Neural progenitor cell (in vitro differentiated cells): ENCODE data around the gene KCNT1. TPM values are rescaled to one million over a fixed set of nuclear protein-coding genes. Genes with fewer than 3 reads are reported as not detected.

Source experiments
- DNase-seq: peaks from one replicate; pipeline ENCODE4 v3.0.0-alpha.2; 2016; ENCODE audit warnings: low spot score
- H2AFZ ChIP-seq: fragments of 200-600 bp; sonication (generic); replicated peaks from 2 replicates; pipeline ENCODE4 v1.6.1; 2016; ENCODE audit warnings: antibody characterized with exemption
- H3F3A ChIP-seq: fragments of 200-600 bp; sonication (generic); 2 replicates; pipeline ENCODE4 v1.6.1; 2016; ENCODE audit warnings: antibody characterized with exemption, low read depth
- H3K27ac ChIP-seq: fragments of 200-600 bp; sonication (generic); 2 replicates; pipeline ENCODE4 v1.5.1; 2016; ENCODE audit warnings: mild to moderate bottlenecking
- H3K27me3 ChIP-seq: fragments of 200-600 bp; sonication (generic); 2 replicates; pipeline ENCODE4 v1.6.1; 2016; ENCODE audit warnings: mild to moderate bottlenecking, moderate library complexity
- H3K36me3 ChIP-seq: fragments of 200-600 bp; sonication (generic); 2 replicates; pipeline ENCODE4 v1.5.1; 2016
- H3K4me1 ChIP-seq: fragments of 200-600 bp; sonication (generic); 2 replicates; pipeline ENCODE4 v1.6.1; 2016; ENCODE audit warnings: mixed run types
- H3K4me2 ChIP-seq: fragments of 200-600 bp; sonication (generic); 2 replicates; pipeline ENCODE4 v1.6.1; 2016
- H3K4me3 ChIP-seq: fragments of 200-600 bp; sonication (generic); 2 replicates; pipeline ENCODE4 v1.5.1; 2016
- H3K79me2 ChIP-seq: fragments of 200-600 bp; sonication (generic); 2 replicates; pipeline ENCODE4 v1.6.1; 2016; ENCODE audit warnings: low read depth
- H3K9ac ChIP-seq: fragments of 200-600 bp; sonication (generic); 2 replicates; pipeline ENCODE4 v1.6.1; 2016
- H3K9me3 ChIP-seq: fragments of 200-600 bp; sonication (generic); 2 replicates; pipeline ENCODE4 v1.5.1; 2016; ENCODE audit warnings: low read depth
- H4K20me1 ChIP-seq: fragments of 200-600 bp; sonication (generic); 2 replicates; pipeline ENCODE4 v1.6.1; 2016; ENCODE audit warnings: low read depth
- H3K27ac Mint-ChIP-seq: 3 replicates; pipeline ENCODE4 v1.8.0; 2021; ENCODE audit warnings: mixed read lengths
- H3K27me3 Mint-ChIP-seq: 2 replicates; pipeline ENCODE4 v1.8.0; 2022; ENCODE audit warnings: low read depth, mild to moderate bottlenecking, inconsistent platforms, moderate library complexity, mixed read lengths; ENCODE audit not compliant: insufficient read depth
- H3K36me3 Mint-ChIP-seq: 3 replicates; pipeline ENCODE4 v1.8.0; 2021; ENCODE audit warnings: mixed read lengths
- H3K4me1 Mint-ChIP-seq: 3 replicates; pipeline ENCODE4 v1.8.0; 2021; ENCODE audit warnings: mixed read lengths
- H3K4me3 Mint-ChIP-seq: 3 replicates; pipeline ENCODE4 v1.8.0; 2021; ENCODE audit warnings: mild to moderate bottlenecking, moderate library complexity, mixed read lengths
- H3K9me3 Mint-ChIP-seq: 3 replicates; pipeline ENCODE4 v1.8.0; 2020; ENCODE audit warnings: mixed read lengths
- EZH2 ChIP-seq: fragments of 200-600 bp; sonication (generic); IDR thresholded peaks from 2 replicates; pipeline ENCODE4 v1.6.1; 2017; ENCODE audit warnings: antibody characterized with exemption, mild to moderate bottlenecking, moderate library complexity
- EZH2phosphoT487 ChIP-seq: fragments of 200-600 bp; sonication (generic); IDR thresholded peaks from 2 replicates; pipeline ENCODE4 v1.6.1; 2017; ENCODE audit warnings: antibody characterized with exemption
- total RNA-seq: library from RNA; depleted of rRNA; stranded (reverse); fragments of >200 nt; gene quantifications from 2 replicates; pipeline ENCODE4 v1.2.3, GENCODE V29; 2015; ENCODE audit warnings: low replicate concordance
- TF ChIP-seq, protein P1 (sequence below): fragments of 200-600 bp; sonication (generic); IDR thresholded peaks from 2 replicates; pipeline ENCODE4 v1.5.1; 2017; ENCODE audit warnings: antibody characterized with exemption, mild to moderate bottlenecking

KCNT1 gene
- total RNA-seq, 1 donor from 2014 or later: not detected

DNA sequence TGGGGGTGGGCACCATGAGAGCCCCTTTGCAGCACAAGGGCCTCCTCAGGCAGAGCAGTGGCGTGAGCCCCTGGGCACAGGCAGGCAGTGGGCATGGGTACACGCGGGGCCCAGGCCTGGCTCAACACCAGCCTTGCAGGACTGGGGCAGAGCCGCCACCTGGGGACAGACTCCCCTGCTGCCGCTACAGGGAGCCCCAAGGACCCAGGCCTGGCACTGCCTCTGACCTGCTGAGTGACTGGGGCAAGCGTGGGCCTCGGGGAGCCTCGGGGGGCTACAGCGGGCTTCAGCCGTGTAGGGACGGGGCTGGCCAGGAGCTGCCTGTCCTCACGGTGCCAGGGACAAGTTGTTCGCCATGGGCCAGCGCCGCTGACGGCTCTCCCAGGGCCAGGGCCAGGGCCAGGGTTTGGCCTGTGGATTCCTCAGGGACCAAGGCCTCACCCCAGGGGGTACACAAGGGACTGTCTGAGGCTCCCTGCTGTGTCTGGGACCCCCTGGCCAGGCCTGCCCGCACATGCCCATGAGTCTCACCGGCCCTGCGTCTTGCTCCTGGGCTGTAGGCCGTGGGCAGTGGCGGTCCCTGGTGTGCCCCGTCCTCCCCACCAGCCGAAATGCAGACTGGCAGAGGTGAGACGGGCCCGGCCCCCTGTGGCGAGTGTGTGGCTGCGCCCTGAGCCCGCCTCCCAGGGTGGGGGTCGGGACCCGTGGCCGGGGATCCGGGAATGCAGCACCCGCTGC lies 42.5 kb downstream of the KCNT1 start:
- Histone ChIP-seq H4K20me1 (no peaks in the 10 kb centered on the region), H3K27me3 (no peaks in the 10 kb centered on the region), H3K36me3 (no peaks in the 10 kb centered on the region), H3K4me1 (no peaks in the 10 kb centered on the region), H3K4me3 (no peak overlapping the region), H3K79me2 (no peaks in the 10 kb centered on the region), H3K4me2 (no peak overlapping the region), H3F3A (no peaks in the 10 kb centered on the region), H3K9ac (no peak overlapping the region), H3K27ac (no peak overlapping the region), H3K9me3 (no peaks in the 10 kb centered on the region), H2AFZ (no peak overlapping the region)
- H3K9me3 Mint-ChIP-seq: no peaks in the 10 kb centered on the region
- H3K36me3 Mint-ChIP-seq: no peaks in the 10 kb centered on the region
- H3K27me3 Mint-ChIP-seq: peaks cover 3% of the 10 kb centered on the region
- H3K4me3 Mint-ChIP-seq: no peak overlapping the region
- no peak overlapping the region for H3K27ac Mint-ChIP-seq
- H3K4me1 Mint-ChIP-seq: no peaks in the 10 kb centered on the region
- no peak for TF ChIP-seq EZH2
- TF ChIP-seq, protein P1, sequence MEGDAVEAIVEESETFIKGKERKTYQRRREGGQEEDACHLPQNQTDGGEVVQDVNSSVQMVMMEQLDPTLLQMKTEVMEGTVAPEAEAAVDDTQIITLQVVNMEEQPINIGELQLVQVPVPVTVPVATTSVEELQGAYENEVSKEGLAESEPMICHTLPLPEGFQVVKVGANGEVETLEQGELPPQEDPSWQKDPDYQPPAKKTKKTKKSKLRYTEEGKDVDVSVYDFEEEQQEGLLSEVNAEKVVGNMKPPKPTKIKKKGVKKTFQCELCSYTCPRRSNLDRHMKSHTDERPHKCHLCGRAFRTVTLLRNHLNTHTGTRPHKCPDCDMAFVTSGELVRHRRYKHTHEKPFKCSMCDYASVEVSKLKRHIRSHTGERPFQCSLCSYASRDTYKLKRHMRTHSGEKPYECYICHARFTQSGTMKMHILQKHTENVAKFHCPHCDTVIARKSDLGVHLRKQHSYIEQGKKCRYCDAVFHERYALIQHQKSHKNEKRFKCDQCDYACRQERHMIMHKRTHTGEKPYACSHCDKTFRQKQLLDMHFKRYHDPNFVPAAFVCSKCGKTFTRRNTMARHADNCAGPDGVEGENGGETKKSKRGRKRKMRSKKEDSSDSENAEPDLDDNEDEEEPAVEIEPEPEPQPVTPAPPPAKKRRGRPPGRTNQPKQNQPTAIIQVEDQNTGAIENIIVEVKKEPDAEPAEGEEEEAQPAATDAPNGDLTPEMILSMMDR: no peak
- no peak for TF ChIP-seq EZH2phosphoT487
- no peak for DNase-seq

DNA sequence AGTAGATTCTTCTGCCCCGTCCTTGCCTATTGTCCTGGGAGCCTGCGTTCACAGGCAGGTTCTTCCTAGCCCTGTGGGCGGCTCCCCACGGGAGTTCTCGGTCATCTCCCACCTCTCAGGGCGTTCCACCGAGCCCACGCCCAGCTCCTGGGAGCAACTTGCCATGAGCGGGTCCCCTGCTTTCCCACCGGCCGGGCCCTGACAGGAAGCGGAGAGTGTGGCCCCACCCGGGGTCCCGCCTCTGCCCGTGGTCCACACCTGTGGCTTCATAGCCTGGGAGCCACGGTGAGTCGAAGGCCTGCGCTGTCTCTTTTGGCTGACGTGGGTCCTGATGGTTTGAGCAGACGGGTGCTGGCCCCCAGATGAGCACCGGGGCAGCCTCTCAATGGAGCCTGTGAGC lies 43.2 kb downstream of the KCNT1 start:
- Mint-ChIP-seq H3K4me3 (no peak overlapping the region), H3K27ac (no peak overlapping the region), H3K4me1 (no peaks in the 10 kb centered on the region), H3K27me3 (peaks cover 3% of the 10 kb centered on the region), H3K36me3 (no peaks in the 10 kb centered on the region), H3K9me3 (no peaks in the 10 kb centered on the region)
- H3K27ac ChIP-seq: no peak overlapping the region
- H4K20me1 ChIP-seq: no peaks in the 10 kb centered on the region
- no peaks in the 10 kb centered on the region for H3F3A ChIP-seq
- no peak overlapping the region for H3K9ac ChIP-seq
- DNase-seq: no peak
- no peak overlapping the region for H3K4me3 ChIP-seq
- H3K9me3 ChIP-seq: no peaks in the 10 kb centered on the region
- no peaks in the 10 kb centered on the region for H3K36me3 ChIP-seq
- TF ChIP-seq EZH2phosphoT487 (no peak), EZH2 (no peak)
- TF ChIP-seq, protein P1: no peak
- no peaks in the 10 kb centered on the region for H3K79me2 ChIP-seq
- H3K4me1 ChIP-seq: no peaks in the 10 kb centered on the region
- H3K27me3 ChIP-seq: no peaks in the 10 kb centered on the region
- no peak overlapping the region for H2AFZ ChIP-seq
- no peak overlapping the region for H3K4me2 ChIP-seq

DNA sequence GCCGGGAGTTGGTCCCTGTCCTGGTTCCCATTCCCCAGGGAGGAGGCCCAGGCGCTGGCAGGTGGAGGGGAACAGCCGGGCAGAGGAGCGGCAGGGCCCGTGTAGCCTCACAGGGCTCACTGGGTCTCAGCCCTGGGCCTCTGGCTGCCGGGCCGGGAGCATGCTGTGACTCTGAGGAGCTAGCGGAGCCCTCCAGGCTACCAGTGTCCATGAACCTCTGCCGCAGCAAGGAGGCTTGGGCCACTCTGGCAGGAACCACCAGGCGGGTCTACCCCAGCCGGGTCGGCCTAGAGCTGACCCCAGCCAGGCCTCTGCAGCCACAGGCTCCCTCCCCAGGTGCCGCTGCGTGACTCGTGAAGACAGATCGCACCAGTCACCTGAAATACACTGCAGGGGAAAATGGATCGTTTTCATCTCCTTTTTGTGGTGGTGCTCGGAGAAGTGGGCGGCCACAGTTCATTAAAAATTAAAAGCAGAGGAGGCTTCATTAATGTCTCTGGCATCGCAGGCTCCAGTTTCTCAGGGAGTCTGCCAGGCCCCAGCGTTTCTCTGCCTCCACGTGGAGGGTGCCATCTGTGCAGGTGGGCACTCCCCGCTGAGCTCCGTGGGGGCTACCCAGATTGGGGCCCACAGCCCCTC lies 43.8 kb downstream of the KCNT1 start:
- no peaks in the 10 kb centered on the region for H4K20me1 ChIP-seq
- no peak overlapping the region for H3K4me3 ChIP-seq
- no peaks in the 10 kb centered on the region for H3K36me3 ChIP-seq
- H3K79me2 ChIP-seq: no peaks in the 10 kb centered on the region
- H3K27me3 Mint-ChIP-seq: peaks cover 3% of the 10 kb centered on the region
- no peak overlapping the region for H3K27ac ChIP-seq
- no peaks in the 10 kb centered on the region for H3K27me3 ChIP-seq
- no peak for TF ChIP-seq EZH2phosphoT487
- H2AFZ ChIP-seq: no peak overlapping the region
- H3K4me1 ChIP-seq: no peaks in the 10 kb centered on the region
- DNase-seq: no peak
- no peaks in the 10 kb centered on the region for H3K9me3 ChIP-seq
- no peak overlapping the region for H3K4me2 ChIP-seq
- H3K4me3 Mint-ChIP-seq: no peak overlapping the region
- H3K27ac Mint-ChIP-seq: no peak overlapping the region
- no peaks in the 10 kb centered on the region for H3K9me3 Mint-ChIP-seq
- no peak overlapping the region for H3K9ac ChIP-seq
- H3F3A ChIP-seq: no peaks in the 10 kb centered on the region
- no peaks in the 10 kb centered on the region for H3K36me3 Mint-ChIP-seq
- no peaks in the 10 kb centered on the region for H3K4me1 Mint-ChIP-seq

DNA sequence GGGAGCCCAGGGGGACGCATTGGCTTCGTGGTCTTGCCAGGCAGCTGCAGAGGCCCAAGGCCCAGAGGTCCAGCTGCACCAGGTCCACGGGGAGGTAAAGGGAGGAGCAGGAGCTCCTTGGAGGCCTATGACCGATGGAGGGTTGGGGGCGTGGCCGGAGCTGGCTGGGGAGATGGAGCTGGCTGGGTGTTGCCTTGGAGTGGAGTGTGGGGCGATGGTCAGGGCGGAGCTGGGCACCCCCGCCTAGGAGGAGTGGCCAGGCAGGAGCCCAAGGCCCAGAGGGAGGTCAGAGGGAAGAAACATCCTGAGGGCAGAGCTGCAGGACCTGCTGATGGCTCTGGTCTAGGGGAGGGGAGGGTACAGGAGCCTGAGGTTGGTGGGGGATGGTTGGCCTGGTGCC lies 44.6 kb downstream of the KCNT1 start:
- TF ChIP-seq EZH2 (no peak), EZH2phosphoT487 (no peak)
- TF ChIP-seq, protein P1: no peak
- H3K27me3 ChIP-seq: no peaks in the 10 kb centered on the region
- Mint-ChIP-seq H3K27ac (no peak overlapping the region), H3K9me3 (no peaks in the 10 kb centered on the region), H3K36me3 (no peaks in the 10 kb centered on the region), H3K4me3 (no peak overlapping the region), H3K4me1 (no peaks in the 10 kb centered on the region), H3K27me3 (peaks cover 3% of the 10 kb centered on the region)
- no peaks in the 10 kb centered on the region for H3F3A ChIP-seq
- H3K36me3 ChIP-seq: no peaks in the 10 kb centered on the region
- H3K4me1 ChIP-seq: no peaks in the 10 kb centered on the region
- no peaks in the 10 kb centered on the region for H3K79me2 ChIP-seq
- no peaks in the 10 kb centered on the region for H4K20me1 ChIP-seq
- H3K4me2 ChIP-seq: no peak overlapping the region
- DNase-seq: no peak
- H3K27ac ChIP-seq: no peak overlapping the region
- no peak overlapping the region for H3K4me3 ChIP-seq
- no peak overlapping the region for H3K9ac ChIP-seq
- H2AFZ ChIP-seq: no peak overlapping the region
- no peaks in the 10 kb centered on the region for H3K9me3 ChIP-seq
